Liver (tissue), 9 donors: ENCODE measurements around the gene EYA3. TPM values are rescaled to one million over a fixed set of nuclear protein-coding genes. Genes with fewer than 3 reads are reported as not detected.
"Not testable (repeated sequence)": the region's sequence is repeated elsewhere in the genome, so short reads cannot be mapped to it uniquely, and the experiment has no call there.

Source experiments
- DNase-seq: peaks from one replicate; pipeline ENCODE4 v3.0.0-alpha.2; 2017; ENCODE audit warnings: low spot score
- H3K27ac ChIP-seq, 2 donors: one replicate each; pipeline ENCODE4 v1.7.0; 2013; ENCODE audit warnings: inconsistent platforms in 2 of 2, low read length in 2 of 2, control low read depth in 1 of 2, low read depth in 1 of 2, mild to moderate bottlenecking in 1 of 2
- H3K27me3 ChIP-seq, 4 donors: one replicate each; pipeline versions ENCODE4 v1.6.1 to v1.7.0; 2013; ENCODE audit warnings: low read length in 3 of 4, inconsistent platforms in 1 of 4, mild to moderate bottlenecking in 1 of 4, moderate library complexity in 1 of 4; ENCODE audit not compliant: control insufficient read depth in 4 of 4, insufficient read depth in 4 of 4
- H3K36me3 ChIP-seq, 4 donors: one replicate each; pipeline versions ENCODE4 v1.6.1 to v1.7.0; 2013; ENCODE audit warnings: low read length in 3 of 4, mild to moderate bottlenecking in 3 of 4, low read depth in 1 of 4, moderate library complexity in 1 of 4; ENCODE audit not compliant: control insufficient read depth in 4 of 4, insufficient read depth in 3 of 4
- H3K4me1 ChIP-seq, 4 donors: one replicate each; pipeline versions ENCODE4 v1.6.1 to v1.7.0; 2013; ENCODE audit warnings: low read length in 3 of 4, mild to moderate bottlenecking in 3 of 4, moderate library complexity in 1 of 4; ENCODE audit not compliant: control insufficient read depth in 4 of 4, insufficient read depth in 4 of 4
- H3K4me3 ChIP-seq, 3 donors: one replicate each; pipeline versions ENCODE4 v1.6.1 to v1.7.0; 2013; ENCODE audit warnings: low read length in 3 of 3, control low read depth in 1 of 3, low read depth in 1 of 3, mild to moderate bottlenecking in 1 of 3
- H3K9ac ChIP-seq, 2 donors: one replicate each; pipeline ENCODE4 v1.7.0; 2013; ENCODE audit warnings: low read length in 2 of 2, mild to moderate bottlenecking in 2 of 2, moderate library complexity in 2 of 2, control low read depth in 1 of 2, low read depth in 1 of 2
- H3K9me3 ChIP-seq, 4 donors: one replicate each; pipeline versions ENCODE4 v1.6.1 to v1.7.0; 2013; ENCODE audit warnings: low read length in 3 of 4; ENCODE audit not compliant: control insufficient read depth in 4 of 4
- EGR1 ChIP-seq, 2 donors: IDR thresholded peaks; 2 replicates each; pipeline ENCODE4 v1.6.1; 2016 to 2018; ENCODE audit warnings: antibody characterized with exemption in 2 of 2, low read depth in 2 of 2
- FOXA1 ChIP-seq: IDR thresholded peaks from 2 replicates; pipeline ENCODE4 v1.6.1; 2016; ENCODE audit warnings: antibody characterized with exemption
- FOXA2 ChIP-seq: IDR thresholded peaks from 2 replicates; pipeline ENCODE4 v1.6.1; 2016; ENCODE audit warnings: antibody characterized with exemption
- GABPA ChIP-seq, 2 donors: IDR thresholded peaks in 1 of 2; conservative IDR thresholded peaks in 1 of 2; 2 replicates each; pipeline ENCODE4 v1.6.1; 2016; ENCODE audit warnings: antibody characterized with exemption in 2 of 2, mild to moderate bottlenecking in 1 of 2, moderate library complexity in 1 of 2
- HNF4A ChIP-seq, 2 donors: conservative IDR thresholded peaks; 2 replicates each; pipeline ENCODE4 v1.6.1; 2016; ENCODE audit warnings: antibody characterized with exemption in 2 of 2, mild to moderate bottlenecking in 2 of 2
- JUND ChIP-seq, 2 donors: IDR thresholded peaks; 2 replicates each; pipeline ENCODE4 v1.6.1; 2016; ENCODE audit warnings: antibody characterized with exemption in 2 of 2
- NR2F2 ChIP-seq: IDR thresholded peaks from 2 replicates; pipeline ENCODE4 v1.6.1; 2016; ENCODE audit warnings: antibody characterized with exemption
- RAD21 ChIP-seq, 2 donors: IDR thresholded peaks; 2 replicates each; pipeline ENCODE4 v1.6.1; 2016; ENCODE audit warnings: antibody characterized with exemption in 2 of 2, mild to moderate bottlenecking in 2 of 2
- RXRA ChIP-seq, 2 donors: IDR thresholded peaks; 2 replicates each; pipeline ENCODE4 v1.6.1; 2017 to 2018; ENCODE audit warnings: antibody characterized with exemption in 2 of 2, mild to moderate bottlenecking in 1 of 2
- SP1 ChIP-seq: IDR thresholded peaks from 2 replicates; pipeline ENCODE4 v1.6.1; 2018; ENCODE audit warnings: antibody characterized with exemption, mild to moderate bottlenecking
- TAF1 ChIP-seq: conservative IDR thresholded peaks from 2 replicates; pipeline ENCODE4 v1.6.1; 2016; ENCODE audit warnings: antibody characterized with exemption, mild to moderate bottlenecking
- YY1 ChIP-seq: IDR thresholded peaks from 2 replicates; pipeline ENCODE4 v1.6.1; 2016; ENCODE audit warnings: antibody characterized with exemption, mild to moderate bottlenecking
- WGBS: extraction: QIAGEN DNeasy Blood & Tissue Kit; methylation state at CpG from one replicate; pipeline ENCODE4 v1.1.7; 2013; 5-methylcytosine and 5-hydroxymethylcytosine counted together
- polyA plus RNA-seq, 2 donors: library from polyadenylated mRNA; stranded (reverse) in 1 of 2; unstranded in 1 of 2; fragments of 200-250 nt in 1 of 2; fragments of >200 nt in 1 of 2; fragmentation: Nextera tagmentation in 1 of 2; extraction: Ambion mirVana in 1 of 2; gene quantifications; one replicate each; pipeline versions ENCODE4 v1.2.1 to v1.2.3, GENCODE V29; 2013 to 2015
- total RNA-seq, 2 donors: library from RNA; depleted of rRNA; stranded (reverse); fragments of >200 nt; gene quantifications; one replicate each; pipeline ENCODE4 v1.2.3, GENCODE V29; 2014
- TF ChIP-seq, protein P1 (sequence below): IDR thresholded peaks from 2 replicates; pipeline ENCODE4 v1.6.1; 2016; ENCODE audit warnings: antibody characterized with exemption
- TF ChIP-seq, protein P2 (sequence below): IDR thresholded peaks from 2 replicates; pipeline ENCODE4 v1.6.1; 2016; ENCODE audit warnings: antibody characterized with exemption, mild to moderate bottlenecking
- TF ChIP-seq, protein P3 (sequence below): IDR thresholded peaks from 2 replicates; pipeline ENCODE4 v1.6.1; 2016; ENCODE audit warnings: antibody characterized with exemption
- TF ChIP-seq, protein P4 (sequence below): IDR thresholded peaks from 2 replicates; pipeline ENCODE4 v1.6.1; 2016; ENCODE audit warnings: antibody characterized with exemption
- TF ChIP-seq, protein P5 (sequence below): fragments of 150-350 bp; IDR thresholded peaks from 2 replicates; pipeline ENCODE4 v1.5.1; 2017; ENCODE audit warnings: improper control_type of control experiment, low read depth, low read length; ENCODE audit not compliant: missing input control
- donor health status: healthy.
- donor health status: healthy.
- donor health status: healthy.
- donor health status: healthy.
- donor health status: healthy.

Gene EYA3
- total and polyA plus RNA-seq, 4 donors: 3.6 to 12.6 (median 6.0) TPM

DNA sequence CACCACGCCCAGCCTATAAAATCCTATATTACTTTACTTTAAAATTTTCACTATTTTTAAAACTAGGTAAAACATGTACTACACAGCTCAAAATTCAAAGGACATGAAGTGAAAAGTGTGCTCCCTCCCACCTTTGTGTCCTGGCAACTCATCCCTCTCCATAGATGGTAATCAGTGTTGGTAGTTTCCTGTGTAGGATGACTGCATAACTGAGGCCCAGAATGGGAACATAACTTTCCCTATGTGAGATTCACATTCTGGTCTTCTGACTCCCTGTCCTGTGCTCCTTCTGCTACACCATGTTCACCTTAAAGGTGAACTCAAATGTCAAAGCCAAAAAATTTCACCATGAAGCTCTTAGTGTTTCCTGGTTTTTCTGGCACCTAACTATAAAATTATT is 89.4 kb downstream of the EYA3 start:
- Histone ChIP-seq H3K27ac (no peak overlapping the region), H3K27me3 (no peaks in the 10 kb centered on the region), H3K4me3 (no peak overlapping the region), H3K4me1 (no peaks in the 10 kb centered on the region), H3K36me3 (peaks cover 2 to 43% (median 28%) of the 10 kb centered on the region in 4 donors), H3K9me3 (no peaks in the 10 kb centered on the region), H3K9ac (no peak overlapping the region)
- 96% methylated on average over 1 of the region's 1 CpG for WGBS
- TF ChIP-seq, protein P1, sequence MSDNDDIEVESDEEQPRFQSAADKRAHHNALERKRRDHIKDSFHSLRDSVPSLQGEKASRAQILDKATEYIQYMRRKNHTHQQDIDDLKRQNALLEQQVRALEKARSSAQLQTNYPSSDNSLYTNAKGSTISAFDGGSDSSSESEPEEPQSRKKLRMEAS: no peak
- DNase-seq: no peak

DNA sequence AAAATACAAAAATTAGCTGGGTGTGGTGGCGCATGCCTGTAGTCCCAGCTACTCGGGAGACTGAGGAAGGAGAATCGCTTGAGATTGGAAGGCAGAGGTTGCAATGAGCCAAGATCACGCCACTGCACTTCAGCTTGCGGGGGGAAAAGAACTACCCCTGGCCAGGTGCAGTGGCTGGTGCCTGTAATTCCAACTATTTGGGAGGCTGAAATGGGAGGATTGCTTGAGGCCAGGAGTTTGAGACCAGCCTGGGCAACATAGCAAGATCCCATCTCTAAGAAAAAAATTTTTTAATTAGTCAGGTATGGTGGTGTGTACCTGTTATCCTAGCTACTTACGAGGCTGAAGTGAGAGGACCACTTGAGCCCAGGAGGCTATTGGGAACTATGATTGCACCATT is 93.9 kb downstream of the EYA3 start:
- not testable (repeated sequence) for H3K27ac ChIP-seq

DNA sequence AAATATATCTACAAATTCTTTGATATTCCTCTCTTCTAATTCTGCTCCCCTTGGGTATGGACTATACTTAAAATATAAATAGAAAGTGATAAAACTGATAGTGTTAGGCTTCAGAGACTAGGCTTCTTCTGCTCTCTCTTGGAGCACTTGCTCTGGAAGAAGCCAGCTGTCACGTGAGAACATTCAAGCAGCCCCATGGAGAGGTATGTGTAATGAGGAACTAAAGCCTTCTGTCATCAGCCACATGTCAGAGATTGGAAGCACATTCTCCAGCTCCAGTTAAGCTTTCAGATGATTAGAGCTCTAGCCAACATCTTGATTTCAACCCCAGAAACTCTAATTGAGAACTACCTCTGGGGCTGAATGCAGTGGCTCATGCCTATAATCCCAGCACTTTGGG is 94.3 kb downstream of the EYA3 start:
- Histone ChIP-seq H3K4me1 (no peaks in the 10 kb centered on the region), H3K4me3 (no peak overlapping the region), H3K36me3 (peaks cover 2 to 55% (median 41%) of the 10 kb centered on the region in 4 donors), H3K27ac (no peak overlapping the region), H3K9me3 (no peaks in the 10 kb centered on the region), H3K9ac (no peak overlapping the region), H3K27me3 (no peaks in the 10 kb centered on the region)
- WGBS: 79% methylated on average over 1 of the region's 1 CpG
- no peak for TF ChIP-seq FOXA1
- DNase-seq: no peak

More for the DNA sequence above, 93.9 kb downstream of the EYA3 start:
- H3K27me3 ChIP-seq, H3K9me3 ChIP-seq, H3K9ac ChIP-seq, H3K4me3 ChIP-seq, H3K4me1 ChIP-seq, DNase-seq: not testable (repeated sequence)
- H3K36me3 ChIP-seq: peaks cover 2 to 52% (median 40%) of the 10 kb centered on the region in 4 donors
- 97% methylated on average over 6 of the region's 6 CpGs for WGBS

DNA sequence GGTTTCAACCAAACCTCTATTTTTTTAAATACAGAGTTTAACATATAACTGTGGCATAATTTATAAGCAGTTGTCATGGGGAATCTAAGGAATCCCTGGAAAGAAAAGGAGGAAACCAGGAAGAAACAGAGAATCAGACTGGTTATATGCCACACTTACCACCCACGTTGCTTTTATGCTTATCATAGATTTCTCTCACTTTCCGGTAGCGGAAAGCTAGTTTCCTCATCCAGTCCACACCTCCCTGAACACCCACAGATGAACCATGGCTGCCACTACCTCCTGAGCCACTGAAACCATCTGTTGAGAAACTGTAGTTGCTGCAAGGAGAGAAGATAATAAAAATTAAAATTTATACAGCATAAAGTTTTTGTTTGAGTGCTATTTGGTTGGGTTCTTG is 95.2 kb downstream of the EYA3 start:
- no peaks in the 10 kb centered on the region for H3K4me1 ChIP-seq
- no peak overlapping the region for H3K27ac ChIP-seq
- H3K27me3 ChIP-seq: no peaks in the 10 kb centered on the region
- peaks cover 2 to 59% (median 45%) of the 10 kb centered on the region in 4 donors for H3K36me3 ChIP-seq
- no peak overlapping the region for H3K4me3 ChIP-seq
- WGBS: 71% methylated on average over 3 of the region's 3 CpGs
- no peaks in the 10 kb centered on the region for H3K9me3 ChIP-seq
- no peak overlapping the region for H3K9ac ChIP-seq
- DNase-seq: no peak
- TF ChIP-seq RXRA (IDR thresholded peaks at IDR 0.05): no peak
- no peak for TF ChIP-seq RAD21 (IDR thresholded peaks at IDR 0.05)
- TF ChIP-seq, protein P1: no peak
- TF ChIP-seq, protein P2, sequence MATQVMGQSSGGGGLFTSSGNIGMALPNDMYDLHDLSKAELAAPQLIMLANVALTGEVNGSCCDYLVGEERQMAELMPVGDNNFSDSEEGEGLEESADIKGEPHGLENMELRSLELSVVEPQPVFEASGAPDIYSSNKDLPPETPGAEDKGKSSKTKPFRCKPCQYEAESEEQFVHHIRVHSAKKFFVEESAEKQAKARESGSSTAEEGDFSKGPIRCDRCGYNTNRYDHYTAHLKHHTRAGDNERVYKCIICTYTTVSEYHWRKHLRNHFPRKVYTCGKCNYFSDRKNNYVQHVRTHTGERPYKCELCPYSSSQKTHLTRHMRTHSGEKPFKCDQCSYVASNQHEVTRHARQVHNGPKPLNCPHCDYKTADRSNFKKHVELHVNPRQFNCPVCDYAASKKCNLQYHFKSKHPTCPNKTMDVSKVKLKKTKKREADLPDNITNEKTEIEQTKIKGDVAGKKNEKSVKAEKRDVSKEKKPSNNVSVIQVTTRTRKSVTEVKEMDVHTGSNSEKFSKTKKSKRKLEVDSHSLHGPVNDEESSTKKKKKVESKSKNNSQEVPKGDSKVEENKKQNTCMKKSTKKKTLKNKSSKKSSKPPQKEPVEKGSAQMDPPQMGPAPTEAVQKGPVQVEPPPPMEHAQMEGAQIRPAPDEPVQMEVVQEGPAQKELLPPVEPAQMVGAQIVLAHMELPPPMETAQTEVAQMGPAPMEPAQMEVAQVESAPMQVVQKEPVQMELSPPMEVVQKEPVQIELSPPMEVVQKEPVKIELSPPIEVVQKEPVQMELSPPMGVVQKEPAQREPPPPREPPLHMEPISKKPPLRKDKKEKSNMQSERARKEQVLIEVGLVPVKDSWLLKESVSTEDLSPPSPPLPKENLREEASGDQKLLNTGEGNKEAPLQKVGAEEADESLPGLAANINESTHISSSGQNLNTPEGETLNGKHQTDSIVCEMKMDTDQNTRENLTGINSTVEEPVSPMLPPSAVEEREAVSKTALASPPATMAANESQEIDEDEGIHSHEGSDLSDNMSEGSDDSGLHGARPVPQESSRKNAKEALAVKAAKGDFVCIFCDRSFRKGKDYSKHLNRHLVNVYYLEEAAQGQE: no peak
- TF ChIP-seq EGR1 (IDR thresholded peaks at IDR 0.05; ENCODE audit: low read depth in 2 of 2): no peak
- TF ChIP-seq SP1: no peak
- TF ChIP-seq, protein P3, sequence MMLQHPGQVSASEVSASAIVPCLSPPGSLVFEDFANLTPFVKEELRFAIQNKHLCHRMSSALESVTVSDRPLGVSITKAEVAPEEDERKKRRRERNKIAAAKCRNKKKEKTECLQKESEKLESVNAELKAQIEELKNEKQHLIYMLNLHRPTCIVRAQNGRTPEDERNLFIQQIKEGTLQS: no peak
- no peak for TF ChIP-seq NR2F2
- no peak for TF ChIP-seq JUND (IDR thresholded peaks at IDR 0.05)
- TF ChIP-seq, protein P4, sequence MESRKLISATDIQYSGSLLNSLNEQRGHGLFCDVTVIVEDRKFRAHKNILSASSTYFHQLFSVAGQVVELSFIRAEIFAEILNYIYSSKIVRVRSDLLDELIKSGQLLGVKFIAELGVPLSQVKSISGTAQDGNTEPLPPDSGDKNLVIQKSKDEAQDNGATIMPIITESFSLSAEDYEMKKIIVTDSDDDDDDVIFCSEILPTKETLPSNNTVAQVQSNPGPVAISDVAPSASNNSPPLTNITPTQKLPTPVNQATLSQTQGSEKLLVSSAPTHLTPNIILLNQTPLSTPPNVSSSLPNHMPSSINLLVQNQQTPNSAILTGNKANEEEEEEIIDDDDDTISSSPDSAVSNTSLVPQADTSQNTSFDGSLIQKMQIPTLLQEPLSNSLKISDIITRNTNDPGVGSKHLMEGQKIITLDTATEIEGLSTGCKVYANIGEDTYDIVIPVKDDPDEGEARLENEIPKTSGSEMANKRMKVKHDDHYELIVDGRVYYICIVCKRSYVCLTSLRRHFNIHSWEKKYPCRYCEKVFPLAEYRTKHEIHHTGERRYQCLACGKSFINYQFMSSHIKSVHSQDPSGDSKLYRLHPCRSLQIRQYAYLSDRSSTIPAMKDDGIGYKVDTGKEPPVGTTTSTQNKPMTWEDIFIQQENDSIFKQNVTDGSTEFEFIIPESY: no peak
- no peak for TF ChIP-seq GABPA (IDR thresholded peaks at IDR 0.05 in 1 of 2, conservative IDR thresholded peaks at IDR 0.05 in 1 of 2)
- TF ChIP-seq, protein P5, sequence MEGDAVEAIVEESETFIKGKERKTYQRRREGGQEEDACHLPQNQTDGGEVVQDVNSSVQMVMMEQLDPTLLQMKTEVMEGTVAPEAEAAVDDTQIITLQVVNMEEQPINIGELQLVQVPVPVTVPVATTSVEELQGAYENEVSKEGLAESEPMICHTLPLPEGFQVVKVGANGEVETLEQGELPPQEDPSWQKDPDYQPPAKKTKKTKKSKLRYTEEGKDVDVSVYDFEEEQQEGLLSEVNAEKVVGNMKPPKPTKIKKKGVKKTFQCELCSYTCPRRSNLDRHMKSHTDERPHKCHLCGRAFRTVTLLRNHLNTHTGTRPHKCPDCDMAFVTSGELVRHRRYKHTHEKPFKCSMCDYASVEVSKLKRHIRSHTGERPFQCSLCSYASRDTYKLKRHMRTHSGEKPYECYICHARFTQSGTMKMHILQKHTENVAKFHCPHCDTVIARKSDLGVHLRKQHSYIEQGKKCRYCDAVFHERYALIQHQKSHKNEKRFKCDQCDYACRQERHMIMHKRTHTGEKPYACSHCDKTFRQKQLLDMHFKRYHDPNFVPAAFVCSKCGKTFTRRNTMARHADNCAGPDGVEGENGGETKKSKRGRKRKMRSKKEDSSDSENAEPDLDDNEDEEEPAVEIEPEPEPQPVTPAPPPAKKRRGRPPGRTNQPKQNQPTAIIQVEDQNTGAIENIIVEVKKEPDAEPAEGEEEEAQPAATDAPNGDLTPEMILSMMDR: no peak
- TF ChIP-seq FOXA1: no peak
- no peak for TF ChIP-seq FOXA2
- no peak for TF ChIP-seq YY1
- TF ChIP-seq TAF1: no peak
- no peak for TF ChIP-seq HNF4A (conservative IDR thresholded peaks at IDR 0.05)
